HS-5 (cell line): Measurements from ENCODE around the gene KRT4.

Source experiments
- DNase-seq: peaks from one replicate; pipeline ENCODE4 v3.0.0-alpha.2; 2012; ENCODE audit warnings: low read depth

The KRT4 gene

DNA sequence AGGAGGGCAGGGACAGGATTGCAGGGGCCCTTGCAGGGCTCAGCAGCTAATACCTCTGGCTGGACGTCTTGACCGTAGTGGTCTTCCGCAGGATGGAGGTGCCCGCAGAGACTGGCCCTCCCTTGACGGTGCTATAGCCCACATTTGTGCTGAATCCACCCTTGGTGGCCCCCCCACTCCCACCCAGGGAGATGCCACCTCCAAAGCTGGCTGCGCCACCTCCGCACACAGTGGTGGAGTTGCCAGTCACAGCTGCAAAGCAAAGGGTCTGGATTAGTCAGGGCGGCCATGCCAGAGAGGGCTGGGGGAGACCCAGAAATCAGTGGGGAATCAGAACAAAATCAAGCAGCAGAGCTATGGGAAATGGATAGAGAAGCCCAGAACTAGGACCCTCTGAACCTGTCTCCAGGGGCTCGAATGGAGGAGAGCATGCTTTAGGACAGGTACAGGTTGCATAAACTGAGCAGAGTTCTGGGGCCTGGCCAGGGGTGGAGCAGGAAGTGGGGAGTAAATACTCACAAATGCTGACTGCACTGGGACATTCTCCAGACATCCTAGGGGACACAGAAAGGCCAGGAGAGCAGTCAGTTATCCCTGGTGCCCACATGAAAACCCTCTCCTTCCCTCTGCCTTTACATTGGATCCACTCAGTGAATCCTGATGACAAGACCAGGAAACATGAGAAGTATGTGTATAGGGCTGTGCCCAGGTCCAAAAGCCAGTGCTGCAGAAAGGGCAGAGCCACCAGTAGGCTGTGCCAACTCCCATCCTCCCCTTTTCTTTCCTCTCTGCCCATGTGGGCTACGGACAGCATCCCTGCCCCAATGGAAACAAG lies 8.1 kb upstream of the KRT4 start:
- DNase-seq, result no peak

DNA sequence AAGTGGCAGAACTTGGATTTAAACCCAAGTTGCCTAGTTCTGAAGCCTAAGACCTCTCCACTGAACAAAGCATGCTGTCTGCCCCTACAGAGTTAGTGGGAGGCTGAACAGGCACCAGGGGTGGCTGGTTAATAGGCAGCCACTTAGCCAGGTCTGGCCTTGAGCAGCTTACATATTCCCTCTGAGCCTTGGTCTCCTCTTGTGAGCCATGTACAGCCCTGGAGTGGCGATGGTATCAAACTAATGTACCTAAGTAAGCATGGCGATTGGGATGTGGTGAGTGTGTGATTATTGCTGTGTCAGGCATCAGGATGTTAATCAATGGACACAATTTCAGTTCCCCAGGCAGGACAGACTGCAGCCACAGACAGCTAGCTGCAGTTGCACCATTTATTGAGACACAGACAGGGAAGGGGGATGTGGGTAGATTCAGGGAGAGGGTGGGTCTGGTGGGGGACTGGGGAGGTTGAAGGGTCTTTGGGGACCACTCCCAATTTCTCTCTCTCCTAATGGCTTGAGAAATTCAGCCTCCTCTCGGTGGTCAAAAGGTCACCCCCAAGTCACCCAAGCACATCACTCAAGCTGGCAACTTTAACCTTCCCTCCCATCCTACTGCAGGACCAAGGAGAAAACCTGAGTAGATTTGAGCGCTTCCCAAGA lies 7.3 kb upstream of the KRT4 start:
- DNase-seq, result no peak

DNA sequence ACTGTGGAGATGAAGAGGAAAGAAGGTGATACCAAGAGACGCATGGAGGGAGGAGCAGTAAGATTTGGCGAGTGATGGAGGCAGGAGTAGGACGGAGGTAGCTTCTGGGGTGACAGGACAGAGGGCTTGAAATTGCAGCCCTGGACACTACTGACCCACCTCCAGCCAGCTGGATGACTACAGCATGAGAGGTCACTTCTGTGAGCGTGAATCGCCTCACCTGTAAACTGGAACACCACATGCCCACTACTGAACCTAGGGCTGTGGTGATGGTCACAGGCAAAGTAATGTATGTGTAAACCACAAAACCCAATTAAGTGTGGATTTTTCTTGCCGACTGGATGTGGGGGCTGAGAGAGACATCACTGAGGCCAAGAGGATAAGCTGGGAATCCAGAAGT lies 6.6 kb upstream of the KRT4 start:
- DNase-seq, result no peak

DNA sequence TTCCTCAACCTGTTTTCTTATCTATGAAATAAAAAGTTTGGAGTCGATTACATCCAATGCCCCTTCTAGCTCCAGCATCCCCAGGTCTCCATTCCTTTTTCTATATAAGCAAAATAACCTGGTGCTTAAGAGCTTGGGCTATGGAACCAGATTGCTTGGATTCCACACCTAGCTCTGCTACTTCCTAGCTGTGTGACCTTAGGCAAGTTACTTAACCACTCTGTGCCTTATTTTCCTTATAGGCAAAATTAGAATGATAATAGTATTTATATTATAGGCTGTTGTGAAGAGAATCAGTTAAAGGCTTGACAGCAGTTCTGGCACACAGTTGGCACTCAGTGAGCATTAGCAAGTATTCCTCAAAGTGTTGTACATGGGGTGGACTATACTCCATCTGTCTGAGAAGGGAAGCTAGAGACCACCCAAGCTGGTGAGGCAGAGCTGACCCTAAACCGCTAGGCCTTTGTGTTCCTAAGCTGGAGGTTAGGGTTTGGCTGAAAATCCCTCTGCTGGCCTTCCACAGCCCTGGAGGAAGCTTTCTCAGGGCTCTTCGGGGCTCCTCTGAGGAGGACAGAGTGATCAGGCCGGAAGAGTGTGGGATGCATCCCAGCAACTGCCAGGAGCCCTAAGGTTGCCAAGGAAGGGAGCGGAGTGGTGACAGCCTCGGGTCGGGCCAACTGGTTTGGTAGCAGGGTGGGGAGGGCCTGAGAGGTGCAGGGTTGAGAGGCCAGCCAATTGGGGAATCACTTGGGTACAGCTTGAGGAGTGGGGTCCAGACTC lies 6.0 kb upstream of the KRT4 start:
- no peak for DNase-seq

DNA sequence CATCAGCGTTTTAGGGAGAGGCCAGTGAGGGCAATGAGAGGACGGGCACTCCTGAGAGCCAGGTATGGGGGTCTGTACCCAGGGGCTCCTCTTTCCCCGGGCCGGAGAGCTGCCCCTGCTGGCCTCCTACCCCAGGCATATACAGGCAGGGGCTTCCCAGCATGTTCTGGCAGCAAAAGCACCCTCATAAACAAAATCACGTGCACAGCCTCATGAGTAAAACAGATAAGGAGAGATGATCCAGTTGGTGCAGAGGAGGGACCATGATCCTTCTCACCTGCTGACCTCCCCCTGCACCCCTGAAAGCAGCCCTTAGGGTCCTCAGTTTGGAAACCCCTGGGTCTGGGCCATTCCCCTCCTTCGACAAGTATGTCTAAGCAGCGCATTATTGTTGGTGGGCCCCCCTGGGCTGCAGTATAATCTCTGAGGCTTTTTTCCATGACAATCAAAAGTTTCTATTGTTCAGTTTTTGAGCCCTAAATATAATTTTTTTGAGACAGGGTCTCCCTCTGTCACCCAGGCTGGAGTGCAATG lies 5.0 kb upstream of the KRT4 start:
- no peak for DNase-seq

DNA sequence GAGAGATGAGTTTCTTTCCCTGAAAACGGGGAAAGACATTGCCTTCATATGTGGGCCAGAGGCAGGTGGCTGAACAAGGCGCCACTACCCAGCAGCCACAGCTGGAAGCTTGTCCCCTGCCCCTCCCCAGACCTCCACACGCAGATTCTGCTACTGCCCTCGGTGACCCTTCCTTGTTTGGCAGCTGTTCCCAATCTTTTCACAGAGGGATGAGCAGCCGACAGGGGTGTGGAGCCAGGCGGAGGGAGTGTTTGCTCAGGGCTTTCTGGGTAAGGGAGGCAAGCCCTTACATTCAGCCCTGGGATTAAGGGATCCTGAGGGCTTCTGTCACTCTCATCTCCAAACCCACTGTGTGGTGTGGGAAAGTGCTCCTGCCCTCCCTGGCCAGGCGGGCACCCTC lies 4.5 kb upstream of the KRT4 start:
- DNase-seq, result no peak

DNA sequence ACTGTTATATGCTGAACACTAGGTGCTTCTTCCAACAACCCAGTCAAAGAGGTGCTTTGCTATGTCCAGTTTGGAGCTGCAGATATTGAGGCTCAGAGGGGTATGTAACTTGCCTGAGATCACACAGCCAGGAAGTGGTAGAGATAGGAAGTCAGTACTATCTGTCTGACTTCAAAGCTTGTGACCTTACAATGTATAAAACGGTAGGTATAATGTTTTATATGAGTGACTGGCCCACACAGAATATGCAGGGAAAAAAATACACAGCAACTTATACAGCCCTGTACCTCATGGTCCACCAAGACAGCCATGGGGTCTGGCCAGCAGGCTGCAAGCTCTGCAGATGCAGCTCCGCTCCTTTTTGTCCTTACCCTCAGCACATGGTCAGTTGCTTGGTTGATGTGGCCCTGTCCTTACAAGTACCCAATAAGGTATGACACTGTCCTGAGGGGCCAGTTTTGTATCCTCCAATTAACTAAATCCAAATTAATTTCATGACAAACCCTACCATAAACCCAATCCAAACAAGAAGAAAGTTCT lies 3.9 kb upstream of the KRT4 start:
- no peak for DNase-seq

DNA sequence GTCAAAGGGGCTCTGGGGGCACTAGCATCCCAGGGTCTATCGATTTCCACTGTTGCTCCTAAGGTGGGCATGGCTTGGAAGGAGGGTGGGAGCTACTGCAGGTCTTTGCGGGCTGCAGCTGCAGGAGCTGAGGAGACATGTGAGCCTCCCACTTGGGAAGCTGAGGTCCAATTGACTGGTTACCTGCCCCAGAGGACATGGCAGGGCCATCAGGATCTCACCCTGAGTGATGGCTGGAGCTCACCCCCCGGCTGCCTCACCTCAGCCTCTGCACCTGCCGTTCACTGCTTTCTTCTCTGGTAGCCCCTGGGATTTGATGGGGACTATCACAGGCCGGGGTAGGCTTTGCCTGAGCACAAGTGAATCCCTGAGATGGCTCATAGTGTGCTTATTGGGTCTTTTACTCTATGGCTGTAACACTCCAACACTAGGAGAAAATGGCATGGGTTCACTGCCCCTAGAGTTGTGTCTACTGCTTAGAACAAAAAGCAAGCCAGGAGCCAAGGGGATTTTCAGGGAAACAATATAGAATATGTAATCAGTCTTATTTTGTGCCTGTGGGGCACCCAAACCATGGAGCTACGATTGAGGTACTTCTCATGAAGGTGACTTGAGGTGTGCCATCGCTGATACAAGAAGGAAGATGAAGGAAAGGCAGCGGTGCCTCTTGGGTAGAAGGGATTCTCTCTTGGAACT lies 3.2 kb upstream of the KRT4 start:
- no peak for DNase-seq

DNA sequence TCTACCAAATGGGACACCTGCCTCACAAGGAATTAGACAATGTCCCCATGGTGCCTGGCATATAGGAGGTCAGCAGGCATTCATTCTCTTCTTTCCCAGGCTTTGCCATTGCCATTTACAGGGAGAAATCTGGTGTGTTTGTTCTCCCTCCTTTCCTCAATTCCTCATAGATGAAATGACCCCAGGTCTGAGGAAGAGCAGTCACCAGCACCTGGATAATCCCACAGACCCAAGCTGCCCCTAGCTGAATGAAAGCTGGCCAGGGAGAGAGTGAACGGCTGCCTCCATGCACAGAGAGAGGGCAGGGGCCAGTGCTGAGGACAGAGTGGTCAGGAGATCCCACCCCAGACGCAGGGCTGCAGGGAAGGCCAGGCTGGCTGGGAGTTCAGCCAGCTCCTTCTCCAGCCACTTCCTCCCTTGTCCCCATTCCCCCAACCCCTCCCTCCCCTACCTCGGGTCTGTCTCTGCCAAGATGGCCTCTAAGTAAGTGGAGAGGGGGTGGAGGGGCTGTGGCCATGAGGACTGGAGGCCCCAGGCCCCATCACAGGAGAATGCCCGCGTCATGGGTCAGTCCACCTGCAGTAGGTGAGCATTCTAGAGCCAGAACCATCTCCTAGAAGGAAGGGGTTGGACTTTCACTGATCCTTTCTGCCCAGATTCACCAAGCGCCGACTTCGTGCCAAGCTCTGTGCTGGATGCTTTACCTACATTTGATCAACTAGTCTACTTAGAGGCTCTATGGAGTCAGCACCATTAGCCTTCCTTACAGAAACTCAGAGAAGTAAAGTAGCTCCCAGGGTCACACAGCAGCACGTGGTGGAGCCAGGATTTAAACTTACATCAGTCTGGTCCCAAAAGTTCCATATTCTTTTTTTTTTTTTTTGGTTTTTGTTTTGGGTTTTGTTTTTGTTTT lies 2.0 kb upstream of the KRT4 start:
- no peak for DNase-seq

DNA sequence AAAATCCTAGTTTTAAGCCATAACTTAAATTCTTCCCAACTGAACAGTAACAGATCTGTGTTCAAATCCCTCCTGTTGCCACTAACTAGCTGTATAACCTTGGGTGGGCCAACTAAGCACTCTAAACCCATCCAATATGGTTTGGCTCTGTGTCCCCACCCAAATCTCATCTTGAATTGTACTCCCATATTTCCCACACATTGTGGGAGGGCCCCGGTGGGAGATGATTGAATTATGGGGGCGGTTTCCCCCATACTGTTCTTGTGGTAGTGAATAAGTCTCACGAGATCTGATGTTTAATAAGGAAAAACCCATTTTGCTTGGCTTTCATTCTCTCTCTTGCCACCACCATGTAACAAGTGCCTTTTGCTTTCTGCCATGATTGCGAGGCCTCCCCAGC lies 1.2 kb upstream of the KRT4 start:
- DNase-seq, result no peak

DNA sequence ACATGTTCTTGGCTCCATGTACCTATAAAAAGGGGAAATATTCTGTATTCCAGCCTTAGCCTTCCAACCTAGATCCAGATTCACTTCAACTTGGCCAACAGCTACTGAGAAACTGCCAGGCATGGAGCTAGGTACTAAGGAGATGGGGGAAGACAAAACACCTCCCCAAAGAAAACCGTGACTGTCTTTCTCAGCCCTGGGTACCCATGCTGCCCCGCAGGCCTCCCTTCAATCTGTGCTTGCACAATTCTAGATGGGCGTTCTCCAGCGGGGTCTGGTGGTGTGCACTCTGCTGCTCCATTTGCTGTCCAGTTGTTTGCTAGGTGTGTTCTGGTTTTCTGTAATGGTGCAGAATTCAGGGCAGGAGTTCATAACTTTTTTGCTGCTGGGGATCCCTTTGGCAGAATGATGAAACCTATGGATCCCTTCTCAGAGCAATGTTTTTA lies 817 bp upstream of the KRT4 start:
- DNase-seq, result no peak

DNA sequence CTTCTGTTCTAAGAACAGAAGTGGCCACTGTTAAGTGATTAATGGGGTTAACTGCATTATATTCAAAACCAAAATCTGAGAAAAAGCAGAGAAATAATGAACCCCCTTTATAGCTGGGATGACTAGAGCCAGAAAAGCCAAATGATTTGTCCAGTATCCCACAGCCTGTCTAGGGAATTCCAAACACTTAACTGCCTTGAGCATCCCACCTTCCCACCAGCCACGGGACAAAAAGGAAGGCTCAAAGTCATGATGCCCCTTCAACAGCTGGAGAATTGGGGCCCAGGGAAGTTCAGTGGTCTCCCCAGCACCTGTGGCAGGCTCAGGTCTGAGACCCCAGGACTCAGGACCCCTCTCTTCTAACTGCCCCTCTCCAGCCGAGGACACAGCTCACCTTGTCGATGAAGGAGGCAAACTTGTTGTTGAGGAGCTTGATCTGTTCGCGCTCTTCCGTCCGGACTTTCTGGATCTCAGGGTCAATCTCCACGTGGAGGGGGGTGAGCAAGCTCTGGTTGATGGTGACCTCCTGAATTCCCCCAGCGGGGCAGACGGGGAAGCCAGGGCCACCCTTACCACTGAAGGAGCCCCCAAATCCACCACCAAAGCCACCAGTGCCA lies 605 bp downstream of the KRT4 start:
- DNase-seq, result no peak

DNA sequence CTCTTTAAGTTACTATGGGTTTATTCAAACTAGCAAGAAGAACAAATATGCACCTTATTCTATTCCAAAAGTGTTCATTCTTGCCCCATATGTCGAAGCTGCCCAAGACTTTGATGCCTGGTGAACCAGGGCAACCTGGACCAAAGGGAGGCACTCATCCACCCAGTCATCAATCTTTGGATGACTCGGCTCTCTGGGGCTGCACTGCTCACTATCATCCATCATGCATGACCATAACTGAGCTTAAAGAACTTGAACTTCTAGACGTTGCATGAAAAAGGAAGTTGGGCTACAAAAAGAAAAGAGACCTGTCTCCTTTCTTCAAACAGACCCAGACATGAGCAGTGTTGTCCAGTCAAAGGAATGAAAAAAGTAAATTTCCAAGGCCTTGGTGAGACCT lies 1.2 kb downstream of the KRT4 start:
- DNase-seq, result no peak

DNA sequence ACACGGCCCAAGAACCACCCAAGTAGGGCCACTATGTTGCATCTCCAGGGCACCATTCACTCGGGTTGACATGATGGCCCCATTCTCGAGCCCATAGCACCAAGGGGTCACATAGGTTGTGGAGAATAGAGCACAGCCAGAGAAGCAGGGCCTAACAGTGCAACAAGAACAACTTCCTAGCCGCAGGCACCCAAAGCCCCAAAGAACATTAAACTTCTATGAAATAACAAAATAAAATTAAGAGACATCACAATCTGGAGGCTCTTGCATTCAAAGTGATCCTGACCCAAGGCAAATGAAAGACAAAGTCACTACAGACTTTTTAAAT lies 1.9 kb downstream of the KRT4 start:
- DNase-seq, result no peak

DNA sequence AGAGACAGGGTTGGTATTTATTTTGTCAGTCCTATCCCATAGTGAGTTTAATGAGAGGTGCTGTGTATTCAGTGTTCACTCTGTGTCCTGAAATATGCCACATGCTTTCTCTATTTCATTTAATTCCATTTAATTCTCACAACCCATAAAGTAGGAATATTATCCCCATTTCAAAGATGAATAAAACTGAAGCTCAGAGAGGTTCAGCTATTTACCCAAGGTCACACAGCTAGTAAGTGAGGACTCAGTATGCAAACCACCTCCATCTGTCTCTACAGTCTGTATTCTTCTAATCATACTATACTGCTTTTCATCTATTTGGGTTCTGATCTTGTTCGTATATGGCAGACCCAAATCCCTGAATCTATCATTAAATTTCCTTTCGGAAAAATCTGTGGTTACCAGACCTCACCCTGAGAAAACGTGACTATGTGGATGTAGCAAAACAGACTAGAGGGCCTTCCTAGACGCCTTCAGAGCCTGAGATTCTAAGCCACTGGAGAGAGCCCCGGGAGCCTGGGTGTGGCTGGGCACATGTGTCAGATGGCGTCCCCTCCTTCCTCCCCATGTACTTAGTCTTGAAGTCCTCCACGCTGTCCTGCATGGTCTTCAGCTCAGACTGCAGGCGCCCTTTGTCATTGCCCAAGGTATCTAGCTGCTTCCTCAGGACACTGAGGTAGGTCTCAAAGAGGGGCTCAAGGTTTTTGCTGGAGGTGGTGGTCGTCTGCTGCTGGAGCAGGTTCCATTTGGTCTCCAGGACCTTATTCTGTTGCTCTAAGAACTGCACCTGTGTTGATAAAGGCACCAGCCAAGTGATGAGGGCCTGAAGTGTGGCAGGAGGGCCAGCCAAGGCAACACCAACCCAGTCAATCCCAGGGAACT lies 2.5 kb downstream of the KRT4 start:
- DNase-seq, result no peak

DNA sequence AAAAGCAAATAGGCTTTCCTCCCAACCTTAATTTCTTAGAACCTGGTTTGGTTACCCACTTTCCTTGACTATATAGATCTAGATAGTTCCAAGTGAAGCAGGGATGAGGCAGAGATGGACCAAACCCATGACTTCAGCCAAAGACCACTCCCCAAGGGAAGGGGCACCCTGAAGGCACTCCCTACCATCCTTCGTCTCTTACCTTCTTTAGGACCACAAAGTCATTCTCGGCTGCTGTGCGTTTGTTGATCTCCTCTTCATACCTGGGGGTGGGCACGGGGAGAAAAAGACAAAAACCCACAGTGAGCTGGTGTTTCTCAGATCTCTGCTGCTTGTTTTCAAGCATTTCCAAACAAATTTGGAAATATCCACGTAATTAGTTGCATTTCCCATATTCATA lies 3.4 kb downstream of the KRT4 start:
- no peak for DNase-seq

DNA sequence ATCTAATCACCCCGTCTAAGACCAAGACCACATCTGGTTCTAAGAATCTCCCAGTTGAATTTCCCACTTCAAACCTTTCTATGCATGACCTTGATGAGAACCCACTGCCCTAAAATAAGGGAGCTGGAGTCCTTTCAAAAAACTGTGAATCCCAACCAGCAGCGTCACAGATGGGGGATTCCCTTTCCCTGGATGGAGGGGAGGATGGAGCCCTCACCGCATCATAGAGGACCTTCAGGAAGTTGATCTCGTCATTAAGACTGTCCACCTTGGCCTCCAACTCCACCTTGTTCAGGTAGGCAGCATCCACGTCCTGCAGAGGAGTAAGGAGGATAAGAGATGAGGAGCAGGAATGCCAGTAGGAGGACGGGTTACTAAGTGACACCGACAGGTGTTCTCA lies 4.8 kb downstream of the KRT4 start:
- DNase-seq, result no peak

DNA sequence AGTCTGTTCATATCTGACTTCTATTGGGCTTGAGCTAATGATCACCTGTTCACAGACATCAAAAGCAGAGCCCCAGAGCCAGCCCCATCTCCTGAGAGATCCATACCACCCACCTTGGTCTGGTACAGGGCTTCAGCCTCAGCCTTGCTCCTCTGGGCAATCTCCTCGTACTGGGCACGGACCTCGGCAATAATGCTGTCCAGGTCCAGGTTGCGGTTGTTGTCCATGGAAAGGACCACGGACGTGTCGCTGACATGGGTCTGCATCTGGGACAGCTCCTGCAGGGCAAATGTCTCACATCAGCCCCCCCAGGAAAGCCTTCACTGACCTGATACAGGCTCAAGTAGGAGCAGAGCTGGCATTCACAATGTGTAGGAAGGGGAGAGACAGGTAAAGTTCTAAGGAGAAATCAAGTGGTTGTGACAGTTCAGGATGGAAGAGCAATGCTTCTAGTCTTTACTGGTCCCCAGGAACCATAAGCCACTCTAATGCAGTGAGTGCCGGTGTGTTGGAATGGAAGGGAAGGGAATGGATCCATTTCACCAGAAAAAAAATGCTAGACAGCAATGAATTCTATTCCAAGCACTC lies 5.2 kb downstream of the KRT4 start:
- DNase-seq, result no peak
